Measurements from ENCODE around the gene ESYT1. TPM values are rescaled to one million over a fixed set of nuclear protein-coding genes. Genes with fewer than 3 reads are reported as not detected.
"Not testable (repeated sequence)": the region's sequence is repeated elsewhere in the genome, so short reads cannot be mapped to it uniquely, and the experiment has no call there.

Gene ESYT1
- total RNA-seq, 1 experiment from 2014 or later: 80.8 TPM

- DNase-seq (ENCODE audit: low spot score): no peak
These were observed 26.2 kb downstream of the ESYT1 start for GRCh38 chr12:56154246-56154771.

GRCh38 chr12:56154818-56155217, 26.8 kb downstream of the ESYT1 start:
- no peak for DNase-seq (ENCODE audit: low spot score)

GRCh38 chr12:56155256-56155845, 27.3 kb downstream of the ESYT1 start:
- no peak for DNase-seq (ENCODE audit: low spot score)

- DNase-seq (ENCODE audit: low spot score): not testable (repeated sequence)
These were observed 28.6 kb downstream of the ESYT1 start for GRCh38 chr12:56156464-56157200.

- DNase-seq (ENCODE audit: low spot score): peak; percentile 78
These were observed 29.3 kb downstream of the ESYT1 start for GRCh38 chr12:56157201-56158028.

- DNase-seq (ENCODE audit: low spot score): peak; percentile 99
These were observed 30.2 kb downstream of the ESYT1 start, which contains the start of gene MYL6 for GRCh38 chr12:56158029-56158925. MYL6 (plus strand) TSS chr12:56158359; CDS start chr12:56158402, 43 bp downstream.

- peak; percentile 76 for DNase-seq (ENCODE audit: low spot score)
These were observed 30.9 kb downstream of the ESYT1 start for GRCh38 chr12:56158926-56159461.

- DNase-seq (ENCODE audit: low spot score): no peak
These were observed 31.6 kb downstream of the ESYT1 start for GRCh38 chr12:56159482-56160192.

GRCh38 chr12:56160193-56160763, 32.2 kb downstream of the ESYT1 start:
- DNase-seq (ENCODE audit: low spot score): no peak

- DNase-seq (ENCODE audit: low spot score): no peak
These were observed 33.0 kb downstream of the ESYT1 start for GRCh38 chr12:56160894-56161689.

GRCh38 chr12:56161690-56162351, 33.8 kb downstream of the ESYT1 start:
- DNase-seq (ENCODE audit: low spot score): no peak

- DNase-seq (ENCODE audit: low spot score): no peak
These were observed 34.6 kb downstream of the ESYT1 start for GRCh38 chr12:56162468-56163290.

GRCh38 chr12:56163533-56164344, 35.7 kb downstream of the ESYT1 start:
- DNase-seq (ENCODE audit: low spot score): no peak

GRCh38 chr12:56164345-56164729, 36.3 kb downstream of the ESYT1 start:
- no peak for DNase-seq (ENCODE audit: low spot score)

GRCh38 chr12:56165369-56165768, 37.3 kb downstream of the ESYT1 start:
- no peak for DNase-seq (ENCODE audit: low spot score)

GRCh38 chr12:56169229-56169759, 41.2 kb downstream of the ESYT1 start:
- no peak for DNase-seq (ENCODE audit: low spot score)
